Brain microvascular endothelial cell (primary cell): Measurements from ENCODE around the gene STPG4.

Experiments
- DNase-seq: peaks from one replicate; pipeline ENCODE4 v3.0.0-alpha.2; 2020
- H3K27ac ChIP-seq: fragments of 250-450 bp; sonication (Bioruptor Pico); 2 replicates; pipeline ENCODE4 v1.5.1; 2020; ENCODE audit warnings: mild to moderate bottlenecking, moderate library complexity
- H3K27me3 ChIP-seq: fragments of 250-450 bp; sonication (Bioruptor Pico); replicated peaks from 2 replicates; pipeline ENCODE4 v1.5.1; 2020; ENCODE audit warnings: mild to moderate bottlenecking
- H3K36me3 ChIP-seq: fragments of 250-450 bp; sonication (Bioruptor Pico); replicated peaks from 2 replicates; pipeline ENCODE4 v1.5.1; 2020; ENCODE audit warnings: mild to moderate bottlenecking
- H3K4me3 ChIP-seq: 2 replicates; pipeline ENCODE4 v1.5.1; 2011; ENCODE audit warnings: low read depth, mild to moderate bottlenecking, control low read depth, low read length, moderate library complexity
- CTCF ChIP-seq: IDR thresholded peaks from 2 replicates; pipeline ENCODE4 v1.5.1; 2011; ENCODE audit warnings: low read depth, mild to moderate bottlenecking, moderate library complexity, low read length, control low read depth, inconsistent platforms; ENCODE audit errors: missing control alignments
- in situ Hi-C: cut with HindIII; loops from 2 replicates; pipeline ENCODE4 v1.10.0; 2017; ENCODE audit warnings: low sequenced_read_pairs, low pct_ligation_motif_present

Gene STPG4

GRCh38 chr2:47134386-47135090 is 20.6 kb downstream of the STPG4 start:
- in situ Hi-C loops = no loop called here
- H3K27me3 ChIP-seq = no peaks in the 10 kb centered on the region

GRCh38 chr2:47133046-47133445 is 22.1 kb downstream of the STPG4 start:
- H3K4me3 ChIP-seq = no peak overlapping the region
- in situ Hi-C loops = no loop called here
- no peak overlapping the region for H3K27ac ChIP-seq
- H3K36me3 ChIP-seq = no peaks in the 10 kb centered on the region
- no peaks in the 10 kb centered on the region for H3K27me3 ChIP-seq
- no peak for TF ChIP-seq CTCF
- no peak for DNase-seq

More at GRCh38 chr2:47134386-47135090, 20.6 kb downstream of the STPG4 start:
- Histone ChIP-seq H3K36me3 (peaks cover 5% of the 10 kb centered on the region), H3K27ac (no peak overlapping the region), H3K4me3 (no peak overlapping the region)
- no peak for DNase-seq
- TF ChIP-seq CTCF = no peak

- Histone ChIP-seq H3K36me3 (no peaks in the 10 kb centered on the region), H3K27ac (no peak overlapping the region), H3K4me3 (no peak overlapping the region), H3K27me3 (no peaks in the 10 kb centered on the region)
- no peak for TF ChIP-seq CTCF
- in situ Hi-C loops = no loop called here
- no peak for DNase-seq
These were observed 25.9 kb downstream of the STPG4 start for GRCh38 chr2:47129191-47129706.

GRCh38 chr2:47128705-47129104 is 26.4 kb downstream of the STPG4 start:
- in situ Hi-C loops = no loop called here
- TF ChIP-seq CTCF = no peak
- no peaks in the 10 kb centered on the region for H3K36me3 ChIP-seq
- H3K27me3 ChIP-seq = no peaks in the 10 kb centered on the region
- DNase-seq = no peak
- H3K27ac ChIP-seq = no peak overlapping the region
- no peak overlapping the region for H3K4me3 ChIP-seq

GRCh38 chr2:47127862-47128543 is 27.1 kb downstream of the STPG4 start:
- DNase-seq = no peak
- TF ChIP-seq CTCF = no peak
- Histone ChIP-seq H3K27ac (no peak overlapping the region), H3K27me3 (no peaks in the 10 kb centered on the region), H3K36me3 (no peaks in the 10 kb centered on the region), H3K4me3 (no peak overlapping the region)
- in situ Hi-C loops = no loop called here
